WTC11 (cell line): Measurements from ENCODE around the gene LZTS2.

Source experiments
- ATF1 ChIP-seq: sonication (generic); formaldehyde crosslinking; IDR thresholded peaks from 2 replicates; pipeline ENCODE4 v1.8.1; 2023; ENCODE audit warnings: mild to moderate bottlenecking, moderate library complexity, missing genetic modification reagents
- ATF3 ChIP-seq: sonication (generic); formaldehyde crosslinking; conservative IDR thresholded peaks from 2 replicates; pipeline ENCODE4 v1.8.1; 2022; ENCODE audit warnings: mild to moderate bottlenecking, missing genetic modification reagents
- ATF6 ChIP-seq: sonication (generic); formaldehyde crosslinking; IDR thresholded peaks from 2 replicates; pipeline ENCODE4 v1.8.1; 2023; ENCODE audit warnings: mild to moderate bottlenecking, missing genetic modification reagents
- CTCF ChIP-seq: fragments of 200-600 bp; IDR thresholded peaks from 2 replicates; pipeline ENCODE4 v1.8.0; 2022; ENCODE audit warnings: antibody characterized with exemption
- ELF4 ChIP-seq: sonication (generic); formaldehyde crosslinking; IDR thresholded peaks from 2 replicates; pipeline ENCODE4 v1.8.1; 2022; ENCODE audit warnings: low read depth, mild to moderate bottlenecking, moderate library complexity, missing genetic modification reagents
- IRF2 ChIP-seq: sonication (generic); formaldehyde crosslinking; IDR thresholded peaks from 2 replicates; pipeline ENCODE4 v1.8.0; 2022; ENCODE audit warnings: low read depth, missing genetic modification reagents, borderline replicate concordance
- JUN ChIP-seq: sonication (generic); formaldehyde crosslinking; IDR thresholded peaks from 2 replicates; pipeline ENCODE4 v1.8.0; 2023; ENCODE audit warnings: mild to moderate bottlenecking, missing genetic modification reagents
- MAX ChIP-seq: sonication (generic); formaldehyde crosslinking; IDR thresholded peaks from 2 replicates; pipeline ENCODE4 v1.8.0; 2022; ENCODE audit warnings: mild to moderate bottlenecking, missing genetic modification reagents
- PREB ChIP-seq: sonication (generic); formaldehyde crosslinking; IDR thresholded peaks from 2 replicates; pipeline ENCODE4 v1.8.1; 2022; ENCODE audit warnings: mild to moderate bottlenecking, missing genetic modification reagents, moderate library complexity, borderline replicate concordance
- TEAD4 ChIP-seq: sonication (generic); formaldehyde crosslinking; IDR thresholded peaks from 2 replicates; pipeline ENCODE4 v1.8.0; 2022; ENCODE audit warnings: mild to moderate bottlenecking, missing genetic modification reagents
- USF1 ChIP-seq: sonication (generic); formaldehyde crosslinking; IDR thresholded peaks from 2 replicates; pipeline ENCODE4 v1.8.0; 2022; ENCODE audit warnings: mild to moderate bottlenecking, missing genetic modification reagents
- USF2 ChIP-seq: sonication (generic); formaldehyde crosslinking; IDR thresholded peaks from 2 replicates; pipeline ENCODE4 v1.8.1; 2023; ENCODE audit warnings: mild to moderate bottlenecking, missing genetic modification reagents, moderate library complexity
- ZBTB43 ChIP-seq: sonication (generic); formaldehyde crosslinking; IDR thresholded peaks from 2 replicates; pipeline ENCODE4 v1.8.1; 2023; ENCODE audit warnings: mild to moderate bottlenecking, missing genetic modification reagents
- ZNF416 ChIP-seq: fragments of 250-450 bp; sonication (Bioruptor Pico); IDR thresholded peaks from 2 replicates; pipeline ENCODE4 v1.9.0; 2021; ENCODE audit warnings: mild to moderate bottlenecking, inconsistent platforms

GRCh38 chr10:100968863-100969186 lies 30.8 kb upstream of the LZTS2 start:
- no peak for TF ChIP-seq CTCF
- TF ChIP-seq ZNF416 (CRISPR knock-in tag) = no peak
- no peak for TF ChIP-seq ATF6
- no peak; the same call in 1 of the 2 replicates for TF ChIP-seq MAX (CRISPR knock-in tag)
- TF ChIP-seq TEAD4 = no peak
- TF ChIP-seq IRF2 (CRISPR knock-in tag) = no peak
- TF ChIP-seq USF2 (CRISPR knock-in tag) = no peak
- TF ChIP-seq USF1 (CRISPR knock-in tag) = no peak
- TF ChIP-seq JUN = no peak
- TF ChIP-seq ATF1 (CRISPR knock-in tag) = no peak
- TF ChIP-seq ELF4 = no peak
- no peak for TF ChIP-seq ZBTB43 (CRISPR knock-in tag)
- no peak for TF ChIP-seq ATF3 (CRISPR knock-in tag)
- no peak for TF ChIP-seq PREB (CRISPR knock-in tag)
